T-helper 9 cell (primary cell): ENCODE data around the gene PLCB2.

Experiments
- DNase-seq: peaks from one replicate; pipeline ENCODE4 v3.0.0-alpha.2; 2020

The PLCB2 gene

DNA sequence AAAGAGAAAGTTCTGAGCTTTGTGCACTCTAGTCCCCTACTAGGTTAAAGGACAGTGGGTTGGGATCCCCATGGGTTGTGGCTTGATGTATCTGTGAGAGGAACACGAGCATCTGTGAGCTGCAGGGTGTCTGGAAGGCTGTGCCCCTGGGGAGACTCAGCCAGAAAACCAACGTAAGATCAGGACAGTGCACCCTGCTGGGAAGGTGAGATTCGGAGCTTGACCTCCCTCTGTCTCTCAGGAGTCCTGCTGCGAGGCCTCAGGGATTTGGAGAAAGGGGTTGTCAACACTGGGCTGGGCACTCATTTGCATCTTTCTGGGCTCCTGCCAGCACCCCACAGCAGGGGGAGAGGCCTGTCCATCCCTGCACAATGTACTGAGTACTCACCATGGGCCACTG is 40.1 kb downstream of the PLCB2 start:
- DNase-seq, result no peak

DNA sequence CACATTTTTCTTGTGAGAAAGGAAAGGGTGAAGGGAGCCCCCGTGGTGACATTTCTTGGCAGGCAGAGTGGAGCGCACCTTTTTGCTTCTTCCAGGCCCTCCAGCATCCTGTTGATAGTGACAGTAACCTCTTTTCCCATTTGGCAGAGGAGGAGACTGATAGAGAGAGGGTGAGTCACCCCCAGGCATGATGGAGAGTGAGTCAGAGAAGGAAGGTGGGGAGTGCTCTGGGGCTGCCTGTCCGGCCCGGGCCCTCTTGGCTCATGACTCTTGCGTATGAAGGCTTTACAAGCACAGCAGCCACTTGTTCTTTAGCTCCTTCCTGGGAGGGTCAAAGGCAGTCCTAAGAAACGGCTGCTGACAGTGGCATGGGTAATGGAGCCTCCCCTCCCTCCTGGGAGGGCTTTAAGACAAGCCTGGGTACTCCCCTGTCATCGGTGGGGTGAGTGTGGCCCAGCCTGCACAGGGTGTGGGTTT is 40.9 kb downstream of the PLCB2 start:
- no peak for DNase-seq

DNA sequence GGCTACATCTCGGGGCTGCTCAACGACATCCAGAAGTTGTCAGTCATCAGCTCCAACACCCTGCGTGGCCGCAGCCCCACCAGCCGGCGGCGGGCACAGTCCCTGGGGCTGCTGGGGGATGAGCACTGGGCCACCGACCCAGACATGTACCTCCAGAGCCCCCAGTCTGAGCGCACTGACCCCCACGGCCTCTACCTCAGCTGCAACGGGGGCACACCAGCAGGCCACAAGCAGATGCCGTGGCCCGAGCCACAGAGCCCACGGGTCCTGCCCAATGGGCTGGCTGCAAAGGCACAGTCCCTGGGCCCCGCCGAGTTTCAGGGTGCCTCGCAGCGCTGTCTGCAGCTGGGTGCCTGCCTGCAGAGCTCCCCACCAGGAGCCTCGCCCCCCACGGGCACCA is 41.9 kb downstream of the PLCB2 start:
- no peak for DNase-seq

DNA sequence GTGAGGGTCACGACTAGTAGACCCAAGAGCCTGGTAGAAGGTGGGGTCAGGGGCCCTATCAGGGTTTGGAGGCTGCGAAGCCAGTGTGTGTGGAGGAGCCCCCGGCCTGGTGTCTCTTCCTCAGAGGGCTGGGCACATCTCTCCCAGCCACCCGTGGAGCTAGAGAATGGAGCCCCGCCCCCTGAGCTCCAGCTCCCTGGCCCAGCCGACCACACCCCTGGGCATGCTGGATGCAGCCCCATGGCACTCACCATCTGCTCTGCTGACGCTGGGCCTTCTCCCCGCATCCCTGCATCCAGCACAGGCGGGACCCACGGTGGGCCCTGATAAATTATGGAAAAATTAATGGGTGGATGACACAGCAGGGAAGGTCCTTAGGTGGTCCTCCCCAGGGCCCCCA is 42.4 kb downstream of the PLCB2 start:
- no peak for DNase-seq

DNA sequence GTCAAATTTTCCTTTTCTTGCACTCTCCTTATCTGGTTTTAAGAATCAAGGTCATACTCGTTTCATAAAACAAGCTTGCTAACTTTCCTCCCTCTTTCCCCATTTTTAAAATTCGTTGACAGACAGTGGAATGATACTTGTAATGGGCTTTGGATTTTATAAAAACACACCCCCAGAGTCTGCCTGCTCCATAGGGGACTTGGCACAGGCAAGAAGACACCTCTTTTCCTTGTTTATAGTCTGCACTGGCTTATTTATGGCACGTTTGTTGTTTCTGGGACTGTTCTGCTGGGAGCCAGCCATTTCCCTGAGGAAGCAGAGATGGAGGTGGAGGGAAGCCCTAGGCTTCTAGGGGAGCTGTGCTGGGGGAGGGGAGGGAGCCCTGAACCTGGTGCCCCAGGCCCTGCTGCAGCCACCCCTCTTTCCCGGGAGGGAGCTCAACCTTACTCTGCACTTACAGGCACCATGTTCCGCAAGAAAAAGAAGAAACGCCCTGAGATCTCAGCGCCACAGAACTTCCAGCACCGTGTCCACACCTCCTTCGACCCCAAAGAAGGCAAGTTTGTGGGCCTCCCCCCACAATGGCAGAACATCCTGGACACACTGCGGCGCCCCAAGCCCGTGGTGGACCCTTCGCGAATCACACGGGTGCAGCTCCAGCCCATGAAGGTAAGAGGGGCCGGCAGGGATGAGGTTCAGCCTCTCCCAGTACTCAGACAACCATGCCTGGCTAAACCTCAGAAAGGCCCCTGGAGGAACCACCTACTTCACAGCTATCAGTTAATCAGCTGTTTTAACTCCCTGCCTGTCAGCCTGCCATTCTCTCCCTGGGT is 43.2 kb downstream of the PLCB2 start:
- no peak for DNase-seq

DNA sequence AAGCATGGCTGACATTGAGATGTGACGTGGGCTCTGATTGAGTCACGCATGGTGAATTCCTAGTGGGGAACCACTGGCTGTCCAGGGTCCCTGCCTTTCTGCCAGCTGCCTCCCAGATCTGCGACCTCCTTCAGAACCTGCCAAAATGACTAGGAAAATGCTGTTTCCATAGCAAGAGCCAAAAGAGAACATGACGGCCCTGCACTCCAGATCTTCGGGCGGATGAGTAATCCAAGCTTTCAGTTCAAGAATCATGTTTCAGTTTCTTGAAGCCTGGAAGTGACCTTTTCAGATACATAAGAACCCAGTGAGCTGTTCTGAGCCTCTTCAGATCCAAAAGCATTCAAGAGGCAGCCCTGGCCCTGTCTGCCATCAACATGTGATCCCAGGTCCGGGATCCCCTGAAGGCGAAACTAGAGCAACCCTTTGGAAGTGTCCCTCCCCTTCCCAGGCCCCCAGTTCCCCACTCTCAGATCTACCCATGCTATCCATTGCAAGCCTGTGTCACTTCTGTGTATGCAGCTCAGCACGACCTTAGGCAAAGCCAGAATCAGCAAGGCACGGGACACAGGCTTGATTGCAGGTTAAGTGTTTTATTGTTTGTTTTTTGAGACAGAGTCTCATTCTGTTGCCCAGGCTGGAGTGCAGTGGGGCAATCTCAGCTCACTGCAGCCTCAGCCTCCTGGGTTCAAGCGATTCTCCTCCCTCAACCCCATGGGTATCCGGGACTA is 44.5 kb downstream of the PLCB2 start:
- no peak for DNase-seq

DNA sequence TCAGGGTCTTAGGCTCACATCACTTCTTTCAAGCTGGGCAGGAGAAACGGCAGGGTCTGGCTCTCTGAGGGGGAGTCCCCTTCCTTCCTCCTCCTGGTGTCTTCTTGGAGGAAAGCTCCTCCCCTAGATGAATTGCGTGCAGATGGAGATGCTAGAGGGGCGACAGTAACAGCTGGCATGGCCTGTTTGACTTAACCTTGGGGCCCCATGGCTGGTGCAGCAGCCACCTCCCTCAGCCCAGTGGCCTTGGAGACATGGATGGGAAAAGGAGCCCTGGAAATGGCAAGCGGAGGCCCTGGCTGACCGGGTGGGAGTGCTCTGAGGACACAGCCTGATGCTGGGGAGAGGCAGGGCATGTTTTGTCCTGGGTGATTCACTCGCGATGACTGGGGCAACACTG is 48.7 kb downstream of the PLCB2 start:
- no peak for DNase-seq

GRCh38 chr15:40258544-40258943 is 49.2 kb downstream of the PLCB2 start:
- DNase-seq, result no peak

DNA sequence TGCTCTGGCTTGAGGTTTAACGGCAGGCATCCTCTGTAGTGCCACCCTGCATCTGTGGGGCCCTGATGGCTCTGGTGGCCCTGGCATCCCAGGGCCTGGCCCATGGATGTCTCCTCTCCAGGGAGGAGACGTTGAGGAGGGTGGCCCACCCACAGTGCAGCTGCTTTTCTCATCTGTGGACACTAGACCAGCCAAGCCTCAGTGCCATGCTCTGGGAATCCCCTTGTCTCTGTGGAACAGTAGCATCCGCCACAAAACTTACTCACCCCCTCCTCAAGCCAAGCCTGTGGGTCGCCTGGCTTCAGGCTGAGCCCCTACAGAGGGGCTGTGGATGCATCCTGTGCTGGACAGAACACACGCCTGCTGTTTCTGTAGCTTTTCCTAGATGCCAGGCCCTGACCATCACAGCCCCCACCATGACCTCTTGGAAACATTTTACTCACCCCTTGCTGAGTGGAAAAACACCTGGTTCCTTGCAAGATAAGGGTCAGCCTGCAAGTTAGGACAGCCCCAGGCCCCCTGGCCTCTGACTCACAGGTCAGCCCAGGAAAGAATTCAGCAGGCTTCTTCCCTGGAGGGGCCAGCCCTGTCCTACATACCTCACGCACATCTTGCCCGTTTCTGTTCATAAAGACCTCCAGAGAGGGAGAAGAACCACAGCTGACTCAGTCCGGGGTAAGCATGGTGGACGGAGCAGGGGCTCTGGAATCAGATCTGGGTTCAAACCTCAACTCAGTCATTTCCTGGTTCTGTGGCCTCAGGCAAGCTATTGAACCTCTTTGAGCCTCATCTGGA is 49.9 kb downstream of the PLCB2 start:
- DNase-seq, result no peak

GRCh38 chr15:40256638-40257235 is 51.0 kb downstream of the PLCB2 start:
- DNase-seq, result no peak

GRCh38 chr15:40255033-40255432 is 52.7 kb downstream of the PLCB2 start:
- DNase-seq, result no peak

- no peak for DNase-seq
These were observed 53.3 kb downstream of the PLCB2 start for GRCh38 chr15:40254452-40254851.

GRCh38 chr15:40253167-40253790 is 54.5 kb downstream of the PLCB2 start:
- no peak for DNase-seq

- DNase-seq, result no peak
These were observed 55.1 kb downstream of the PLCB2 start for GRCh38 chr15:40252438-40253166.

DNA sequence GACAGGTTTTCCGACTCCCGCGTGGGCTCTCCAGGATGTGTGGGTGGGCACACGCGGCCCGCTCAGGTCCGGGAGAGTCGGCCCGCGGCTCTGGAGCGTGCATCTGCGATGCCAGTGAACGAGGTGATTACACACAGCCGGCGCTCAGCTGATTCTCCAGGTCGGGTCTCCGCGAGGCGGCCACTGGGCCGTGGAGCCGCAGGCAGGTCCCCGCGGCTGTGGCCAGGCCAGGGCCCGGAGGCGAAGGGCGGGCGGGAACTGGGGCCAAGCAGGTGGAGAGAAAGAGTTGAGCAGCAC is 55.6 kb downstream of the PLCB2 start:
- DNase-seq, result no peak

DNA sequence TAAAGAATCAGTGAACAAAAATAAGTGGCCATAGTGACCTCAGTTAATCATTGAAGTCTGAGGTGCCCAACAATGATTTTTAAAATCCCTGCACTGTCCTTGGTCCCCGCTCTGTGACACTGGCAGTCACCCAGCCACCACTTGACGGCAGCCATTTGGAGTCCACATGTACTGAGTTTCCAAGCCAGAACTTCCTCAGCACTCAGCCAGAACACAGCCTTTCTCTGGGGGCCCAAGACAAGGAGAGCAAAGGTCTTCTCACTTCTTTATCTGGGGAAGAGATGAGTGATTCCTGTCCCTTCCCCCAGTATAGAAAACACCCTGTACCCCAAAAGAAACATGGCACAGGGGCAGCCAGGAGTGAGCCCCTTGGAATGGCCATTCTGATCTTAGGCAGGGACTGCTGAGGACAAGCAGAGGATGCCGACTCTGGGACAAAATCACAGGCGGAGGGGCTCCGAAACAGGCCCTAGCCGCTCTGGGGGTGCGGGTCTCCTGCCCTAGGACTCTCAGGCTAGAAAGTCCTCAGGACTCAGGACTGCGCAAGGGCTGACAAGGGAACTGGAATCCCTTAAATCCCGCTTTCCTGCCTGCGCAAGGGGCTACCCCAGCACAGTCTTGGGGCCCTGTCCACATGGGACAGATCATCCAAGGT is 56.1 kb downstream of the PLCB2 start:
- no peak for DNase-seq

- no peak for DNase-seq
These were observed 56.8 kb downstream of the PLCB2 start for GRCh38 chr15:40250771-40251483.

DNA sequence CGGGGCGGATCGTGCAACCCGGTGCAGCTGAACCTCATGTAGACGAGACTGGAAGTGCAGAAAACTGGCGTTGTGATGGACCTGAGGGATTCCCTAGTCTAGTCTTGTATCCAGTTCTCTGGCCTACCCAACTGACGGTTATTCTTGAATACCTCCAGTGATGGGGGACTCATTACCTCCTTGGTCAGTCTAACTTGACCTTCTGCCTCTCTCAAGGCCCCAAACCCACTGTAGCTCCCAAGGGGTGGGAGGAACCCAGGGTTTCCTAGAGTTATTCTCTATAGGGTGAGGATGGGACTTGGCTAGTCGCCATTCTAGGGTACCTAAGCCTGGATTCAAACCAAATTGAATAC is 57.5 kb downstream of the PLCB2 start:
- DNase-seq, result no peak

DNA sequence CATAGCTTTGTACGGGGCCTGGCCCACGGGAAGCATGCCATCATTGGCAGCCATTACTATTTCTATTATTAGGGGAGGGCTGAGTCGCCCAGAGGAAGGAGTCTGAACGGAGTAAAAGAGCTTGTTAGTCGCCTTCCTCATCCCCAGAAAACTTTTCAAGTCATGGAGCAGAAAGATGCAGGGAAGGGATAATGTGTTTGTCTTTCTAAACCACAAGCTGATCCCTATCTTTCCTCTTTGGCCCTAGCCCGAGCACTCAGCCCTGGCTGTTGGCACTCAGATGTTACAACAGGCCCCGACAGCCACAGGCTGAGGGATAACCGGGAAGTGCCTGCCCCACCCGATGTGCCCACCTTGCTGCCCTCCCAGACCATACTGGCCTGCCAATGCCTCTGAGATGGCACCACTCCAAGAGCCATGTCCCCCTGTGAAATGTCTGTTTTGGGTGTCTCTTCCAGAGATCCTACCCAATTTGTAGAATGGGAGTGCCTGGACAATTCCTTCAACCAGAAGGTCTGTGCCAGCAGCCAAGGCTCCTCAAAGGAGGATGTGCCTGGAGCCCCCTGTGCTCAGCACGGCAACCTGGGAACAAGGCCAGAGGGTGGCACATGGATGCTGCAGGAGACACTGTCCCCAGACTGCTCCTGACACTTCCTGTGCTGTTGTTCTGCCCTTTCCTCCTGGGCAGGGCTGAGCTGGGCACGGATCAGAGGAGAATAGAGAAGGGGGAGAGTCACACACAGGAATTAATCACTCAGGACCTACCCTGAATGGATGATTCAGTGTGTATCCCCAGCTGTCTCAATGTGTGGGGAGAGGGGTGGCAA is 58.0 kb downstream of the PLCB2 start:
- DNase-seq, result no peak
